Measurements from ENCODE around the gene SLC6A9.

The SLC6A9 gene

DNA sequence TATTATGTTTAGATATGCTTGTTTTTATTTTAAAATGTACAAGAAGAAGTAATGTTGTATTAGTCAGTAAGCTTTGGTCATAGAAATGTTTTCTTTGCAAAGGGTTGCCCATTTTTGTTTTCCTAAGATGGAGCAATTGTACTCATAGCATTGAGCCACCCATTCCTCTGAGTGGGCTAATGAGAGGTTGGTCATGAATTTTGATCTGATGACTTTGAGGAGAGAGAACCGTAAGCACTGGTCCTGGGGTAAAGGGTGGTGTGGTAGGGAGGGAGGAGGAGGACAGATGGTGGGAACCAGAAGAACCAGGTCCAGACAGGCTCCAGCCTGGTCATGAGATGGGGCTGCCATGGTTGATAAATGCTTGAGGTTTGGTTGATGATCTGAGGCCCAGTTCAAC is 15.9 kb upstream of the SLC6A9 start:
- Histone ChIP-seq H3K23ac (ENCODE audit: low read length) (no peak overlapping the region), H3K27ac (ENCODE audit: low read depth, low read length) (no peak overlapping the region), H3K27me3 (ENCODE audit: insufficient read depth, low read length, poor library complexity) (no peaks in the 10 kb centered on the region), H2BK5ac (ENCODE audit: low read length) (no peak overlapping the region), H2AK5ac (ENCODE audit: low read length) (no peak overlapping the region), H4K8ac (ENCODE audit: low read depth, low read length) (no peak overlapping the region), H4K5ac (ENCODE audit: low read length) (no peak overlapping the region), H2BK15ac (replicated peaks; ENCODE audit: low read depth) (no peak overlapping the region), H3K79me2 (ENCODE audit: control insufficient read depth, insufficient read depth, low read length) (no peaks in the 10 kb centered on the region), H3K4me3 (ENCODE audit: low read length) (no peak overlapping the region), H3K9ac (ENCODE audit: low read length) (no peak overlapping the region), H3K4me1 (ENCODE audit: control insufficient read depth, low read depth, low read length) (no peaks in the 10 kb centered on the region), H3K4ac (ENCODE audit: low read depth, low read length) (no peak overlapping the region), H3K18ac (ENCODE audit: low read length) (no peak overlapping the region), H2BK120ac (ENCODE audit: low read depth, low read length) (no peak overlapping the region), H3K4me2 (ENCODE audit: low read length) (no peak overlapping the region), H3K36me3 (ENCODE audit: control insufficient read depth, insufficient read depth, low read length) (no peaks in the 10 kb centered on the region), H3K79me1 (ENCODE audit: low read length) (no peaks in the 10 kb centered on the region), H3K56ac (ENCODE audit: low read length) (no peak overlapping the region)
- WGBS (ENCODE audit: extremely low coverage, insufficient coverage, low lambda C conversion rate): no CpG with 5 or more reads among the region's 1 CpG
- no peak for DNase-seq

- H3K4me1 ChIP-seq (ENCODE audit: control insufficient read depth, low read depth, low read length): no peaks in the 10 kb centered on the region
- no CpG with 5 or more reads among the region's 9 CpGs for WGBS (ENCODE audit: extremely low coverage, insufficient coverage, low lambda C conversion rate)
- no peak for DNase-seq
Measured at GRCh38 chr1:44045064-44045463, 13.8 kb upstream of the SLC6A9 start.

GRCh38 chr1:44044071-44044801 is 13.0 kb upstream of the SLC6A9 start:
- Histone ChIP-seq H3K36me3 (ENCODE audit: control insufficient read depth, insufficient read depth, low read length) (no peaks in the 10 kb centered on the region), H4K5ac (ENCODE audit: low read length) (no peak overlapping the region), H3K9ac (ENCODE audit: low read length) (no peak overlapping the region), H3K27me3 (ENCODE audit: insufficient read depth, low read length, poor library complexity) (no peaks in the 10 kb centered on the region), H3K18ac (ENCODE audit: low read length) (no peak overlapping the region), H2AK5ac (ENCODE audit: low read length) (no peak overlapping the region), H3K27ac (ENCODE audit: low read depth, low read length) (no peak overlapping the region), H2BK120ac (ENCODE audit: low read depth, low read length) (no peak overlapping the region), H4K8ac (ENCODE audit: low read depth, low read length) (no peak overlapping the region), H3K4me3 (ENCODE audit: low read length) (no peak overlapping the region), H3K4me2 (ENCODE audit: low read length) (no peak overlapping the region), H2BK5ac (ENCODE audit: low read length) (no peak overlapping the region), H3K79me2 (ENCODE audit: control insufficient read depth, insufficient read depth, low read length) (no peaks in the 10 kb centered on the region), H3K4ac (ENCODE audit: low read depth, low read length) (no peak overlapping the region), H3K56ac (ENCODE audit: low read length) (no peak overlapping the region), H3K79me1 (ENCODE audit: low read length) (no peaks in the 10 kb centered on the region), H3K23ac (ENCODE audit: low read length) (no peak overlapping the region), H3K4me1 (ENCODE audit: control insufficient read depth, low read depth, low read length) (no peaks in the 10 kb centered on the region), H2BK15ac (replicated peaks; ENCODE audit: low read depth) (no peak overlapping the region)
- WGBS (ENCODE audit: extremely low coverage, insufficient coverage, low lambda C conversion rate): no CpG with 5 or more reads among the region's 7 CpGs
- DNase-seq: no peak

More at GRCh38 chr1:44045064-44045463, 13.8 kb upstream of the SLC6A9 start:
- H3K23ac ChIP-seq (ENCODE audit: low read length): no peak overlapping the region
- H3K79me1 ChIP-seq (ENCODE audit: low read length): no peaks in the 10 kb centered on the region
- no peak overlapping the region for H2AK5ac ChIP-seq (ENCODE audit: low read length)
- H3K4me3 ChIP-seq (ENCODE audit: low read length): no peak overlapping the region
- H3K36me3 ChIP-seq (ENCODE audit: control insufficient read depth, insufficient read depth, low read length): no peaks in the 10 kb centered on the region
- H3K27ac ChIP-seq (ENCODE audit: low read depth, low read length): no peak overlapping the region
- no peak overlapping the region for H3K4ac ChIP-seq (ENCODE audit: low read depth, low read length)
- no peak overlapping the region for H3K4me2 ChIP-seq (ENCODE audit: low read length)
- no peak overlapping the region for H2BK5ac ChIP-seq (ENCODE audit: low read length)
- no peak overlapping the region for H3K9ac ChIP-seq (ENCODE audit: low read length)
- no peak overlapping the region for H3K18ac ChIP-seq (ENCODE audit: low read length)
- H4K8ac ChIP-seq (ENCODE audit: low read depth, low read length): no peak overlapping the region
- H3K27me3 ChIP-seq (ENCODE audit: insufficient read depth, low read length, poor library complexity): no peaks in the 10 kb centered on the region
- no peak overlapping the region for H2BK120ac ChIP-seq (ENCODE audit: low read depth, low read length)
- H3K79me2 ChIP-seq (ENCODE audit: control insufficient read depth, insufficient read depth, low read length): no peaks in the 10 kb centered on the region
- no peak overlapping the region for H4K5ac ChIP-seq (ENCODE audit: low read length)
- H3K56ac ChIP-seq (ENCODE audit: low read length): no peak overlapping the region
- no peak overlapping the region for H2BK15ac ChIP-seq (replicated peaks; ENCODE audit: low read depth)

GRCh38 chr1:44043176-44044070 is 12.2 kb upstream of the SLC6A9 start:
- Histone ChIP-seq H3K4me3 (ENCODE audit: low read length) (no peak overlapping the region), H3K23ac (ENCODE audit: low read length) (no peak overlapping the region), H3K79me1 (ENCODE audit: low read length) (no peaks in the 10 kb centered on the region), H3K18ac (ENCODE audit: low read length) (no peak overlapping the region), H3K36me3 (ENCODE audit: control insufficient read depth, insufficient read depth, low read length) (no peaks in the 10 kb centered on the region), H3K4me1 (ENCODE audit: control insufficient read depth, low read depth, low read length) (no peaks in the 10 kb centered on the region), H2BK5ac (ENCODE audit: low read length) (no peak overlapping the region), H4K8ac (ENCODE audit: low read depth, low read length) (no peak overlapping the region), H3K4me2 (ENCODE audit: low read length) (no peak overlapping the region), H3K27ac (ENCODE audit: low read depth, low read length) (no peak overlapping the region), H3K27me3 (ENCODE audit: insufficient read depth, low read length, poor library complexity) (no peaks in the 10 kb centered on the region), H3K79me2 (ENCODE audit: control insufficient read depth, insufficient read depth, low read length) (no peaks in the 10 kb centered on the region), H4K5ac (ENCODE audit: low read length) (no peak overlapping the region), H3K9ac (ENCODE audit: low read length) (no peak overlapping the region), H2BK120ac (ENCODE audit: low read depth, low read length) (no peak overlapping the region), H3K4ac (ENCODE audit: low read depth, low read length) (no peak overlapping the region), H3K56ac (ENCODE audit: low read length) (peak overlapping the region; percentile 49), H2BK15ac (replicated peaks; ENCODE audit: low read depth) (no peak overlapping the region), H2AK5ac (ENCODE audit: low read length) (peak overlapping the region; percentile 24)
- no CpG with 5 or more reads among the region's 16 CpGs for WGBS (ENCODE audit: extremely low coverage, insufficient coverage, low lambda C conversion rate)
- DNase-seq: no peak

- no peak overlapping the region for H2BK120ac ChIP-seq (ENCODE audit: low read depth, low read length)
Measured at GRCh38 chr1:44040846-44041245, 9.6 kb upstream of the SLC6A9 start.

More at GRCh38 chr1:44040846-44041245, 9.6 kb upstream of the SLC6A9 start:
- DNase-seq: no peak
- Histone ChIP-seq H4K5ac (ENCODE audit: low read length) (no peak overlapping the region), H3K4me2 (ENCODE audit: low read length) (no peak overlapping the region), H3K79me1 (ENCODE audit: low read length) (no peaks in the 10 kb centered on the region), H3K23ac (ENCODE audit: low read length) (no peak overlapping the region), H4K8ac (ENCODE audit: low read depth, low read length) (no peak overlapping the region), H3K9ac (ENCODE audit: low read length) (no peak overlapping the region), H2AK5ac (ENCODE audit: low read length) (no peak overlapping the region), H2BK5ac (ENCODE audit: low read length) (no peak overlapping the region), H3K79me2 (ENCODE audit: control insufficient read depth, insufficient read depth, low read length) (no peaks in the 10 kb centered on the region), H3K56ac (ENCODE audit: low read length) (no peak overlapping the region), H3K4me3 (ENCODE audit: low read length) (no peak overlapping the region), H3K36me3 (ENCODE audit: control insufficient read depth, insufficient read depth, low read length) (no peaks in the 10 kb centered on the region), H3K4me1 (ENCODE audit: control insufficient read depth, low read depth, low read length) (peaks cover 5% of the 10 kb centered on the region), H3K18ac (ENCODE audit: low read length) (no peak overlapping the region), H2BK15ac (replicated peaks; ENCODE audit: low read depth) (no peak overlapping the region), H3K27ac (ENCODE audit: low read depth, low read length) (no peak overlapping the region), H3K4ac (ENCODE audit: low read depth, low read length) (no peak overlapping the region), H3K27me3 (ENCODE audit: insufficient read depth, low read length, poor library complexity) (no peaks in the 10 kb centered on the region)
- WGBS (ENCODE audit: extremely low coverage, insufficient coverage, low lambda C conversion rate): no CpG with 5 or more reads among the region's 4 CpGs
